Erythroblast (primary cell): ENCODE results near the gene DUS1L.

Experiments used
- DNase-seq, 2 experiments: peaks; one replicate each; lab custom pipeline; 2025; lab: John Stamatoyannopoulos, UW
- GATA1 ChIP-seq: IDR thresholded peaks from 2 replicates; pipeline ENCODE4 v1.6.1; 2011; ENCODE audit warnings: low read depth, mild to moderate bottlenecking, control low read depth, low read length, moderate library complexity
- POLR2A ChIP-seq: IDR thresholded peaks from 2 replicates; pipeline ENCODE4 v1.6.1; 2011; ENCODE audit warnings: mild to moderate bottlenecking, low read length

DUS1L gene

GRCh38 chr17:82105882-82106687 lies 40.5 kb upstream of the DUS1L start:
- TF ChIP-seq GATA1 (no peak), POLR2A (peak; percentile 69)
- peak; percentile 78 to 84 for DNase-seq

GRCh38 chr17:82105417-82105881 lies 39.8 kb upstream of the DUS1L start:
- TF ChIP-seq GATA1: no peak
- no peak for DNase-seq

GRCh38 chr17:82104797-82105416 lies 39.3 kb upstream of the DUS1L start:
- no peak for TF ChIP-seq POLR2A
- no peak for TF ChIP-seq GATA1
- DNase-seq: no peak

GRCh38 chr17:82103553-82104451 lies 38.2 kb upstream of the DUS1L start:
- DNase-seq: no peak
- TF ChIP-seq GATA1: no peak
- no peak for TF ChIP-seq POLR2A

DNA sequence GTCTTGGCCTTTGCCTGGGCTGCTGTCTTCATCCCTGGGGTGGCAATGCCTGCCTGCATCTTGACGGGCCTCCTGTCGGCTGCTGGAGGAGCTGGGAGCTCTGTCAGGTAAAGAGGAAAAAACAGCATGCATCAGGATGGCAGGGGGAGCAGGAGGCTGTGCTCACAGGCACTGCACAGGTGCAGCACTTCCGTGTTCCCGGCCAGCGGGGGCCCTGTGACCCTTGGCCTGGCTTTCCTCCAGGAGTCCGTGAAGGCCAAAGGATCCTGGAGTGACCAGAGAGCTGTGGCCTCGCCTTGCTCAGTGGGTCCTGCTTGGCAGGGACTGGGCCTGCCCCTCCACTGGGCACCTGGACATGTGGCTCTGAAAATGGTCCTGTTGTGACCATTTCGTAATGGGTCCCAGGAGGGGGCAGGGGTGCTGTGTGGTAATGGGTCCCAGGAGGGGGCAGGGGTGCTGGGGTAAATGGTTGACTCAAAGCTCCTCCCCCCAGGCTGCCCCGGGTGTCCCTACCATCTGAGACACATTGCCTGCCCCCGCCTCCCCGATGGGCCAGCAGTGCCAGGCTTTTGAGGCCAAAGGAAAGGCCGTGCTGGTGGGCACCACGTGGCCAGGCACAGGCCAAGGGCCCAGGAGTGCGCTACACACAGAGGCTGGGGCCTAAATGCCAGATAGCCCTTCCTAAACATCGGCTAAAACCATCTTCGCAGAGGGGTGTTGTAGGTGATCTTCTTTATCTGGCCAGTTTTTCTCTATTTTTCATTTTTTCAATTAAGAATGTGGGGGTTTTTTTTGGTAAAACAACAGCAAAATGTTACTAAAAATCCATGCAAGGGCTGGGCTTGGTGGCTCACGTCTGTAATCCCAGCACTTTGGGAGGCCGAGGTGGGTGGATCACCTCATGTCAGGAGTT lies 36.4 kb upstream of the DUS1L start:
- DNase-seq: no peak
- TF ChIP-seq POLR2A (no peak), GATA1 (no peak)

DNA sequence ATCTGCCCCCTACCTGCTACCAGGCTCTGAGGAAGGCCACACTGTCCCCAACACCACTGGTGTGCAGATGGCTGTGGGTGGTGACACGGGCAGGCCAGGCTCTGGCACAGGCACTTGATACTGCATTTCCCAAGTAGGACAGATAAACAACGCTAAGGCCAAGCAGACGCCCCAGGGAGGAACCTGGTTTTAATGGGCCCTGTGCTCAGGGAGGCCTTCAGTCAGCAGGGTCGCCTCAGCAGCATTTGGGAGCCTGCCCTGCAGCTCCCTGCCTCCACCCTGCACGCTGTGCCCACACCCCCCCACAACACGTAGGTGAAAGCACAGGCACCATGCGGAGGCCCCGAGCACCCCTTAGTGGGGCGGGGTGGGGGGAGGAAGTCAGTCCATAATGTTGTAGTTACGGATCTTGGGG lies 35.7 kb upstream of the DUS1L start:
- DNase-seq: peak; percentile 42 to 53

DNA sequence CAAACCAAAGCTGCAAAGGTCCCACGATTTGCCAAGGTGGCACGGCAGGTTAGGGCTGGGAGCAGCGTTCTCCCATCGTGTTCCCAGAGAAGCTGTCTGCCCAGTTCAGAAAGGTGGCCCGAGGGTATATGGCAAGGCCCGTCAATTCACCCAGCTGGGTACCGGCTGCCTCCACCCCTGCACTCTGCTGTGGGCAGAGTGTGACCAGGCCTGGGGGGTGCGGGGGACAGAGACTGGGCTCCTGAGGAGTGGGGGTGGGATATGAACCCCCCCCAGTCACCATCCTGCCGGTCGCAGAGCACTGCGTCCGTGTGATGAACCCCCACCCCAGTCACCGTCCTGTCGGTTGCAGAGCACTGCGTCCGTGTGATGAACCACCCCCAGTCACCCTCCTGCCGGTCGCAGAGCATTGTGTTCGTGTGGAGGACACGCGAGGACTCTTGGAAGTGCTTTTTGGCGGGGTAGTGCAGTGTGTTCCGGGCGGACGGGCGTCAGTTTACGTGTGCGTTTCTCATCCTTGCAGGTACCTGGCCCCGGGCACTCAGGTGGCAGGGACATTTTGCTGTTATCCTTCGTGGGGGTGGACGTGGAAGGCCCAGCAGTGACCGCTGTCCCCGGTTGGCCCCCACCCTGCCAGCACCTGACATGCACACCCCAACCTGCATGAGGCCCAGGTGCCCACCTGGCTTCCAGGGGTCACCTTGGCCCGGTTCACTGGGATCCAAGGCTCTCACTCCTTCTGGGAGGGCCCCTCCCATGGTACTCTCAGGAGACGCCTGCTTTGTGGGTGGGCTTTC lies 35.1 kb upstream of the DUS1L start:
- no peak for DNase-seq
- TF ChIP-seq POLR2A (no peak), GATA1 (no peak)

More for the DNA sequence above, 35.7 kb upstream of the DUS1L start:
- TF ChIP-seq POLR2A (no peak), GATA1 (no peak)

DNA sequence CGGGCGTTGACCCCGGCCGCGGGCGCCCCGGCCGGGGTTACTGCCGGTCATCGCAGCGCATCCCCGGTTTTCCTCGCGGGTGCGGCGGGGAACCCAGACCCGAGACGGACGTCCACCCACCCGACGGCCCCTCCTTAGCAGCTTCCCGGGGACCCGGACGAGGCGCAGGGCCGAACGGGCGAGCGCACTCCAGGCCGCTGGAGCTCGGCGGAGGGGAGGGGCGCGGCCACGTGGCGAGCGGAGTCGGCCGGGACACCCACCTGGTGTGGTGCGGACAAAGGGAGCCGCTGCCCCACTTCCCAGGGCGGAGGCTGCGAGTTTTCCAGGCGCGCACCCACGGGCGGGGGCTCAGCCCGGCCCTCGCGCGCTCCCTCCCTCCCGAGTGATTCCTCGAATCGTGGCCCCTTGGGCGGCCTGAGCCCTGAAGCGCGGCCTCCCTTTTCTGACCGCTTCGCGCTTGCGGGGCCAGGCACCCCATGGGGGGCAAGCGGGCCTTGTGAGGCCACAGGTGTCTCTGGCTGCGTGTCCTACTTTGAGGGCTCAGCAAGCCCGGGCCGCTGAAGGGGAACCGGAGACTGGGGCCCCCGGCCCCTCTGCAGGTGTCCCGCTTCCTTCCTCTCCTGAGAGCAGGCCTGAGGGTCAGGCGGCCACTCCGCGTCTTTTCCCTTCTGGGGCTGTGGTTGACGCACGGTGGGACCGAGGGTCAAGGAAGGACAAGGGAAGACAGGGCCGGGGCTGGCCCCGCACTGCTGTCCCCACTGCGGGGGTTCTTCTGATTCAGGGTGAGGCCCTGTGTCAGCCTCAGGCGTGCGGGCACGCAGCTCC lies 33.5 kb upstream of the DUS1L start:
- DNase-seq: peak in 1 of 2 experiments; percentile 55
- TF ChIP-seq POLR2A (peak; percentile 3), GATA1 (no peak)

DNA sequence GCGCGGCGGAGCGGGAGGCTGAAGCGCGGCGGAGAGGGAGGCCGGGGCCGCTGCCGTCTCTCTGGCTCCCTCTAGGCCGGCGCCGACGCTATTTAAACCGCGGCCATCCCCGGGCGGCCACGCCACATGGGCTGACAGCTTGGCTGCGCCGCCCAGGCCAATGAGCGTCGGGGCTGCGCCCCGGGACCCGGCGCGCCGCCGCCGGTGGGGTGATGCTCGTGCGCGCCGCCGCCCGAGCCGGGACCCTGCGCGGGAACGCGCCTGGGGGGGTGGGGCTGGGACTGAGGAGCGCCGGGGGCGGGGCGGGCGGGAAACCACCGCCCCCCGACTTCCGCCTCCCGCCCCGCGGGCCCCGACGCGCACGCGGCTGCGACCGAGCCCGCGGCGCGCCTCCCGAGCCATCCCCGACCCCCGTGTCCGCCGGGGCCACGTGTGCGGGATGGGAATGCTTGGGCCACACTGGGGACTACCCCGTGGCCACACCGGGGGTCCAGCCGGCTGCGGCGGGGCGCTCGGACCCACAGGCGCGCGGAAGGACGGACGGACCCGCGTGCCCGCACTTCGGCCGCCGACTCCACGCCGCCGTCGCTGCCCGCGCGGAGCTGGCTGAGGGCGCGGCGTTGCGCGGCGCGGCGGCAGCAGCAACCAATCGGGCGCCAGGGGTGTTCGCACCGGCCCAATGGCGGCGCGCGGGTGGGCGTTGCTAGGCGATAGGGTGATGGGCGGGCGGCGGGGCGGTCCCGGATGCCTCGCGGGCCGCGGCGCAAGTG lies 32.8 kb upstream of the DUS1L start, which contains the start of gene FASN:
Gene FASN, minus strand, starts transcription at position 68 of the 770 bp plus-strand sequence. CDS start 1,791 bp downstream, outside the sequence.
- TF ChIP-seq GATA1: no peak
- TF ChIP-seq POLR2A: peak; percentile 83
- DNase-seq: peak; percentile 97 to 98

DNA sequence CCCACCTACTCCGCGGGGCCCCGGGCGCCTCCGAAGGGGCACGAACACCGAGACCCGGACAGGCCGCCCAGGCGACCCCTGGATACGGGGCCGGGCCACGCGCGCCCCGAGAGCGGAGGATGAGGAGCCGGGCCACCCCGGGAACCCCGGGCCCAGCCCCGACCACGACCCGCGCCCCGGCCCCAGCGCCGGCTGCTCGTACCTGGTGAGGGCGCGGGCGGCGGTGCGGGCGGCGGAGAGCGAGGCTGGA lies 32.2 kb upstream of the DUS1L start:
- TF ChIP-seq POLR2A (no peak), GATA1 (no peak)
- DNase-seq: no peak
